ENCODE results near the gene ZFAND3.
"Not testable (repeated sequence)": the region's sequence is repeated elsewhere in the genome, so short reads cannot be mapped to it uniquely, and the experiment has no call there.

The ZFAND3 gene

DNA sequence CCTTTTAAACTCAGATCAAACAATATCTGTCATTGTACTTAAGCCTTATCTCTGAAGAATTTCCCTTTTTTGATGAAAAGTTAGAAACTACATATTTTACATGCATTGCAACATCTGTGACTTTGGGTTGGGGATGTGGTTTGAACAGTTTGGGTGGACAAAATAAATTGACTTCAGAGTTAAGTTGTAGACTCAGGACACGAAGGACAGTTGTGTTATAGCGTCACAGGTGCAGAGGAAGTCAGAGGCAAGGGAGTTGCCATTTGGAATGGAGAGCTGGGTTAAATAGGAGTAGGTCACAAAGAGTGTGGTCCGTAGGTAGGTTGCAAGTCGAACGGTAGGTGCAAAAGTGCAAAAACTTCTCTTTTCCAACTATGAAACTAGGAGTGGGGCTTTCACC lies 46.0 kb downstream of the ZFAND3 start:
- DNase-seq (ENCODE audit: low read depth, low spot score): no peak

- no peak for DNase-seq (ENCODE audit: low read depth, low spot score)
These were observed 47.3 kb downstream of the ZFAND3 start for GRCh38 chr6:37866590-37867507.

- no peak for DNase-seq (ENCODE audit: low read depth, low spot score)
These were observed 48.4 kb downstream of the ZFAND3 start for GRCh38 chr6:37867756-37868446.

- DNase-seq (ENCODE audit: low read depth, low spot score): no peak
These were observed 48.9 kb downstream of the ZFAND3 start for GRCh38 chr6:37868447-37868825.

- DNase-seq (ENCODE audit: low read depth, low spot score): no peak
These were observed 52.3 kb downstream of the ZFAND3 start for GRCh38 chr6:37871616-37872372.

DNA sequence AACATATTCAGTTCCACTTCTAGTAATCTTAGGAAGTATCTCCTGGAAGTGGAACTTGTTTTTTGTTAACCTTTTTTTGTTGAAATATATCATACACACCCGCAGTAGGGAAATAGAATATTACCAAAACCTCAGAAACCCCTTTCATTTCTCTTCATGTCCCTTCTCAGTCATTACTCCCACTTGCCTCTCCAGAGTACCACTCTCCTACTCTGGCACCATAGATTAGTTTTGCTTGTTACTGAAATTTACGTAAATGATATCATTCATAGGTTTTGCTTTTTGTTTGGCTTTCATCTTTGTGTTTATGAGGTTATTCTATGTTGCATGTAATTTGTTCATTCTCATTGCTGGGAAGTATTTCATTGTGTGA lies 52.8 kb downstream of the ZFAND3 start:
- no peak for DNase-seq (ENCODE audit: low read depth, low spot score)

DNA sequence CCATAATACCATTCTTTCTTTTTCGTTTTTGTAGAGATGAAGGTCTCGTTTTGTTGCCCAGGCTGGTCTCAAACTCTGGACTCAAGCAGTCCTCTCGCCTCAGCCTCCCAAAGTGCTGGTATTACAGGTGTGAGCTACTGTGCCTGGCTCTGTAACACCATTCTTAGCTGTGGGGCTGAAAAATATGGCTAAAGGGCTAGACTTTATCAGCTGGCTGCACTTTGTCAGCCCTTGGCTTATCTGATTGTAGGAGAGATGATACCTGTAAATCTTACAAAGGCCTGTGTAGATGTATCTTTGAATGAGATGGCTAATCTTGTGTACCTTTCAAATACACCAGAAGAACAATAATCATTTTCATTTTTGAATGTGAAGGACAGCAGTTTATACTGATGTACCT lies 55.2 kb downstream of the ZFAND3 start:
- no peak for DNase-seq (ENCODE audit: low read depth, low spot score)

- DNase-seq (ENCODE audit: low read depth, low spot score): no peak
These were observed 56.2 kb downstream of the ZFAND3 start for GRCh38 chr6:37875561-37876309.

GRCh38 chr6:37876843-37877242 lies 57.3 kb downstream of the ZFAND3 start:
- no peak for DNase-seq (ENCODE audit: low read depth, low spot score)

GRCh38 chr6:37877373-37878149 lies 58.0 kb downstream of the ZFAND3 start:
- no peak for DNase-seq (ENCODE audit: low read depth, low spot score)

GRCh38 chr6:37878150-37878710 lies 58.7 kb downstream of the ZFAND3 start:
- DNase-seq (ENCODE audit: low read depth, low spot score): no peak

DNA sequence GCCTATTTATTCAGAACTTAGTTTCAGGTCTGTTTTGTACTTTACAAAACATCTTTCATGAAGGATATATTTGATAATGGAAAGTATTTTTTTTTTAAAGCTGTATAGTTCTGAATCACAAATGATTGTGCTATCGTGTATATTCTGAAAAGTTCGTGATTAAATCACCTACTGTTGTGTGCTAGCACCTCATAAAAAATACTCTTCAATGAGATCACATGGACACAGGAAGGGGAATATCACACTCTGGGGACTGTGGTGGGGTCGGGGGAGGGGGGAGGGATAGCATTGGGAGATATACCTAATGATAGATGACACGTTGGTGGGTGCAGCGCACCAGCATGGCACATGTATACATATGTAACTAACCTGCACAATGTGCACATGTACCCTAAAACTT lies 61.1 kb downstream of the ZFAND3 start:
- not testable (repeated sequence) for DNase-seq (ENCODE audit: low read depth, low spot score)

DNA sequence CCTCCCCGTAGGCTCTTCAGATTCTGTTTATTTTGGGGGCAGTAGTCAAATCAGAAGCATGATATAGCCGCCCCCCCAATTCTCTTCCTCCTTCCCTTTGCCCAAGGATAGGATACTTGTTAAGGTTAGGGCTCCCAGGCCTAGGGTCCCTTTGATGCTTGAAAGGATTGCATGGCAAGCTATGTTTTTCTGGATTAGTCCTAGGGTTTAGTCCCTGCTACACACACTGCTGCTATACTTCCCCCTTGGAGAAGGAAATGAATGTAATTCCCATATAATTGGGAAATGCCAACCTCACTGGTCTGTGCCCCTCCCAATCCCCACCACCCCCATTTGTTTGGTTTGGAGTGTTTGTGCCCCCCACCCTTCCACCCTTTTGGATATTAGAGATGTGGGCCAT lies 62.8 kb downstream of the ZFAND3 start:
- no peak for DNase-seq (ENCODE audit: low read depth, low spot score)

DNA sequence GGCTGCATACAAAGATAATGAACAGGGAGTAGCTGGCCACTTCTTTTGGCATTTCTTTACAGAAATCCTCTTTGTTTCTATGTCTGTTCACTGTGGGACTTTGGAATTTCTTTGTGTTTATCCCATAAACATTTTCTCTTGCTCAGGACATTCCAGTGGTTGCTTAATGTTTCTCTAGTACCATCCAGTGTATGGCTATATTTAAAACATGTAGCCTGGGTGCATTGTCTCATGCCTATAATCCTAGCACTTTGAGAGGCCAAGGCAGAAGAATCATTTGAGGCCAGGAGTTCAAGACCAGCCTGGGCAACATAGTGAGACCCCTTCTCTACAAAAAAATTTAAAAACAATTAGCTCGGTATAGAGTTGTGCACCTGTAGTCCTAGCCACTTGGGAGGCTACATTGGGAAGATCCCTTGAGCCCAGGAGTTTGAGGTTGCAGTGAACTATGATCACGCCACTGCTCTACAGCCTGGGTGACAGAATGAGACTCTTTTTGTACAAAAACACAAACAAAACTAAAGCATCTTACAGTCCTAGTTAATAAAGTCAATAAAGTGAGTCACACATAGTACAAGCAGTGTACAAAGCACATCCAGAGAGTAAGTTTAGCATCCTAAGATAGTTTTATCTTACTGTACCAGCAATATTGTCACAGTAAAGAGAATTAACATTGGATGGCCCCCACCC lies 63.3 kb downstream of the ZFAND3 start:
- DNase-seq (ENCODE audit: low read depth, low spot score): peak; percentile 60

- DNase-seq (ENCODE audit: low read depth, low spot score): no peak
These were observed 65.0 kb downstream of the ZFAND3 start for GRCh38 chr6:37884548-37884947.

- no peak for DNase-seq (ENCODE audit: low read depth, low spot score)
These were observed 69.5 kb downstream of the ZFAND3 start for GRCh38 chr6:37889051-37889450.

GRCh38 chr6:37889486-37889885 lies 70.0 kb downstream of the ZFAND3 start:
- DNase-seq (ENCODE audit: low read depth, low spot score): no peak

DNA sequence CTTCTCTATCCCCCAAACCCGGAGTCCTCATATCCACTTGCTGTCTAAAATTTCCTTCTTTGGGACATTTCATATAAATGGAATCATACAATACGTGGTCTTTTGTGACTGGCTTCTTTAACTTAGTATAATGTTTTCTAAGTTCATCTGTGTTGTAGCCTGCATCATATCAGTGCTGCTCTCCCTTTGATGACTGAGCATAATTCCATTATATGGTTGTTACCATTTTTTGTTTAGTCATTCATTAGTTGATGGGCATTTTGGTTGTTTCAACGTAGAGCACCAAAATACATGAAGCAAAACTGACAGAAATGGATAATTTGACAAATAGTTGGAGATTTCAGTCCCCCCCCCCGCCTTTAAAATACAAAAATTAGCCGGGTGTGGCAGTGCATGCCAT lies 71.5 kb downstream of the ZFAND3 start:
- no peak for DNase-seq (ENCODE audit: low read depth, low spot score)

- DNase-seq (ENCODE audit: low read depth, low spot score): no peak
These were observed 73.7 kb downstream of the ZFAND3 start for GRCh38 chr6:37893257-37893656.

GRCh38 chr6:37893734-37894133 lies 74.2 kb downstream of the ZFAND3 start:
- DNase-seq (ENCODE audit: low read depth, low spot score): not testable (repeated sequence)

Measured in brain pericyte (primary cell).